Gastrocnemius medialis (tissue), 4 donors: ENCODE results near the gene PCSK5. TPM values are rescaled to one million over a fixed set of nuclear protein-coding genes. Genes with fewer than 3 reads are reported as not detected.
"Not testable (repeated sequence)": the region's sequence is repeated elsewhere in the genome, so short reads cannot be mapped to it uniquely, and the experiment has no call there.

Experiments used
- ATAC-seq, 2 donors: fragments of 150-250 bp; one replicate each; pipeline ENCODE4 v1.9.1; 2016
- DNase-seq, 2 donors: peaks; one replicate each; pipeline ENCODE4 v3.0.0-alpha.2; 2019
- H3K27ac ChIP-seq, 4 donors: fragments of 200-600 bp; sonication (generic); 1 replicate in 1 of 4; 2 replicates in 3 of 4; pipeline ENCODE4 v1.5.1; 2016 to 2018; ENCODE audit warnings: mild to moderate bottlenecking in 2 of 4, moderate library complexity in 1 of 4
- H3K27me3 ChIP-seq, 3 donors: fragments of 200-600 bp; sonication (generic) in 2 of 3; 1 replicate in 1 of 3; 2 replicates in 2 of 3; pipeline versions ENCODE4 v1.5.1 to v1.6.0; 2016 to 2019; ENCODE audit warnings: mild to moderate bottlenecking in 1 of 3, moderate library complexity in 1 of 3
- H3K36me3 ChIP-seq, 2 donors: fragments of 200-600 bp; sonication (generic) in 1 of 2; one replicate each; pipeline ENCODE4 v1.5.1; 2017 to 2018
- H3K4me1 ChIP-seq, 2 donors: fragments of 200-600 bp; sonication (generic) in 1 of 2; one replicate each; pipeline ENCODE4 v1.5.1; 2016 to 2017; ENCODE audit warnings: mild to moderate bottlenecking in 2 of 2
- H3K4me3 ChIP-seq, 4 donors: fragments of 200-600 bp; sonication (generic) in 3 of 4; 1 replicate in 1 of 4; 2 replicates in 3 of 4; pipeline ENCODE4 v1.5.1; 2016 to 2019; ENCODE audit warnings: mild to moderate bottlenecking in 2 of 4
- H3K9me3 ChIP-seq, 3 donors: fragments of 200-600 bp; sonication (generic) in 2 of 3; 1 replicate in 1 of 3; 2 replicates in 2 of 3; pipeline ENCODE4 v1.5.1; 2016 to 2019
- POLR2A ChIP-seq, 2 donors: fragments of 450-650 bp; IDR thresholded peaks; one replicate each; pipeline ENCODE4 v1.6.1; 2017; ENCODE audit warnings: antibody characterized with exemption in 2 of 2, mild to moderate bottlenecking in 2 of 2, moderate library complexity in 2 of 2
- in situ Hi-C, 4 donors: fragments of 200-750 bp; cut with MboI; loops; one replicate each; pipeline versions ENCODE4 v1.15.0 to v1.8.0; 2017; ENCODE audit warnings: low sequenced_read_pairs in 4 of 4
- intact Hi-C: fragments of 100-400 bp; cut with DNase I; formaldehyde crosslinking; loops from one replicate; pipeline ENCODE4 v1.15.1; 2023; ENCODE audit warnings: low total_unique reads
- total RNA-seq, 4 donors: library from RNA; depleted of rRNA; stranded (reverse); fragments of >200 nt; gene quantifications; one replicate each; pipeline versions ENCODE4 v1.1.0 to v1.2.3, GENCODE V29; 2016
- TF ChIP-seq, protein P1 (sequence below), 5 experiments: fragments of 450-650 bp in 3 of 5; fragments of 200-600 bp in 2 of 5; sonication (generic) in 2 of 5; IDR thresholded peaks in 4 of 5; conservative IDR thresholded peaks in 1 of 5; 1 replicate in 4 of 5; 2 replicates in 1 of 5; pipeline ENCODE4 v1.5.1; 2016 to 2019; ENCODE audit warnings: antibody characterized with exemption in 5 of 5, mild to moderate bottlenecking in 3 of 5, moderate library complexity in 3 of 5

Gene PCSK5
- total RNA-seq, 4 donors from 2014 or later, result 1.3 to 8.3 (median 3.2) TPM

DNA sequence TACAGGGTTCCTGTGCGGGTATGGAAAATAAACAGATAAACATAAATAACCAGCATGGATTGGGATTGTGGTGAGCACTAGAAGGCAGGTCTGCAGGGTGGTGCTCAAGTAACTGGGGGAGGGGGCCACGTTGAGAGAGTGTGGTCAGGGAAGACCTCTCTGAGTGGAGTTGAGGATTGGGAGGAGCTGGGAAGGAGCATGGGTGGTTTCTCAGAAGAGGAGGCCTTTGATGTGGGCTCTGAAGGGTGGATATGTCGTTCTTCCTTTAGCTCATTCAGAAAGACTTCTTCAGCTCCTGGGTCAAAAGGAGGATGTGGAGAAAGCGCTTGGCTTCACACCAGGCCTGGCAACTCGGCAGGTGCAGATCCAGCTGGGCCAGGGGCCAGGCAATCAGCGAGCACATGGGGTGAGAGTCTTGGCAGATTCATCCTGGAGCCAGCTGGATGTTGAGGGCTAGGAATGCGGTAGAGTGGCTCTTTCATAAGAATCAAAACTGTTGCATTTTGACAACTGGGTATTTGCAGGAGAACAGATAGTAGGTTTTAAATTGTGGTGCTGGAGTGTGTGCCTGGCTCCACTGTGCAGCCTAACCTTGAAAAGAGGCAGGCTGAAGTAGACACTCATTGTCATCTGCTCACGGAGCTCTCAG, 71.7 kb downstream of the PCSK5 start:
- H3K9me3 ChIP-seq, result no peaks in the 10 kb centered on the region
- H3K4me1 ChIP-seq, result peaks cover 0 to 16% of the 10 kb centered on the region in 2 donors
- H3K27ac ChIP-seq, result no peak overlapping the region
- no peaks in the 10 kb centered on the region for H3K27me3 ChIP-seq
- no peak overlapping the region for H3K4me3 ChIP-seq
- in situ Hi-C loops, result no loop called here
- no peak for TF ChIP-seq POLR2A (IDR thresholded peaks at IDR 0.05)
- TF ChIP-seq, protein P1, sequence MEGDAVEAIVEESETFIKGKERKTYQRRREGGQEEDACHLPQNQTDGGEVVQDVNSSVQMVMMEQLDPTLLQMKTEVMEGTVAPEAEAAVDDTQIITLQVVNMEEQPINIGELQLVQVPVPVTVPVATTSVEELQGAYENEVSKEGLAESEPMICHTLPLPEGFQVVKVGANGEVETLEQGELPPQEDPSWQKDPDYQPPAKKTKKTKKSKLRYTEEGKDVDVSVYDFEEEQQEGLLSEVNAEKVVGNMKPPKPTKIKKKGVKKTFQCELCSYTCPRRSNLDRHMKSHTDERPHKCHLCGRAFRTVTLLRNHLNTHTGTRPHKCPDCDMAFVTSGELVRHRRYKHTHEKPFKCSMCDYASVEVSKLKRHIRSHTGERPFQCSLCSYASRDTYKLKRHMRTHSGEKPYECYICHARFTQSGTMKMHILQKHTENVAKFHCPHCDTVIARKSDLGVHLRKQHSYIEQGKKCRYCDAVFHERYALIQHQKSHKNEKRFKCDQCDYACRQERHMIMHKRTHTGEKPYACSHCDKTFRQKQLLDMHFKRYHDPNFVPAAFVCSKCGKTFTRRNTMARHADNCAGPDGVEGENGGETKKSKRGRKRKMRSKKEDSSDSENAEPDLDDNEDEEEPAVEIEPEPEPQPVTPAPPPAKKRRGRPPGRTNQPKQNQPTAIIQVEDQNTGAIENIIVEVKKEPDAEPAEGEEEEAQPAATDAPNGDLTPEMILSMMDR (IDR thresholded peaks at IDR 0.05 in 4 of 5, conservative IDR thresholded peaks at IDR 0.05 in 1 of 5), result no peak
- ATAC-seq (peak in 1 of 2 donors; percentile 54), DNase-seq (peak; percentile 22 to 26)
- H3K36me3 ChIP-seq, result no peaks in the 10 kb centered on the region
- intact Hi-C loops, result no loop called here

DNA sequence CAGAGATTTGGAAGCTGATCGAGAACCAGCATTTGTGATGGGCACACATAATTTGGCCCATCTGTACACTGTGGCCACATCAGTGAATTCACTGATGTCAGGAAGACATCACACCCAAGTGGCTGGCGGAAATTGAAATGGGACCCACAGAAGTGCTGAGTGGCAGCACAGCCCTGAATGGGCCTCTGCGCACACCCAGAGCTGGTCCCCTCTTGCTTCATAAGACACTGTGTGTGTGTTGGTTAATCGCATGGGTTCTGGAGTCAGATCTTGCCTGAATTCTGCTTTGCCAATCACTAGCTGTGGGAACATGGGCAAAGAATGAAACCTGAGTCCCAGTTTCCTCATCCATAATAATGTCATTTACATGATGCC, 72.2 kb downstream of the PCSK5 start:
- intact Hi-C loops, result no loop called here
- DNase-seq (no peak), ATAC-seq (no peak)
- no peaks in the 10 kb centered on the region for H3K36me3 ChIP-seq
- H3K4me3 ChIP-seq, result no peak overlapping the region
- H3K27ac ChIP-seq, result no peak overlapping the region
- no peaks in the 10 kb centered on the region for H3K27me3 ChIP-seq
- TF ChIP-seq, protein P1 (IDR thresholded peaks at IDR 0.05 in 4 of 5, conservative IDR thresholded peaks at IDR 0.05 in 1 of 5), result no peak
- TF ChIP-seq POLR2A (IDR thresholded peaks at IDR 0.05), result no peak
- in situ Hi-C loops, result no loop called here
- H3K9me3 ChIP-seq, result no peaks in the 10 kb centered on the region
- H3K4me1 ChIP-seq, result peaks cover 0 to 16% of the 10 kb centered on the region in 2 donors

DNA sequence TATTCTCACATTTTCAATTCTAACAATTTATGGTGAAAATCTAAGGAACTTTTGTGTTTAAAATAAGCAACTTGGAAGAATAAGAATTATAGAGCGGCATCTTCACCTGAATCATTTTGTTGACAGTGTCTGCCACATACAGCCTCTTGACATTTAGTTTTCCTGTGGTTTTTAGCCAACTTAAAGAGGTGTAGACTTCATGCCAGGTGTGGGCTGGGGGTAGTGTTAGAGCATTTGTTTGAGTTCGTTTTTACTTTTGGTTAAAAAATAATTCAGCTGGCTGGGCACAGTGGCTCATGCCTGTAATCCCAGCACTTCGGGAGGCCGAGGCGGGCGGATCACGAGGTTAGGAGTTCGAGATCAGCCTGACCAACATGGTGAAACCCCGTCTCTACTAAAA, 72.8 kb downstream of the PCSK5 start:
- H3K9me3 ChIP-seq, H3K27ac ChIP-seq, H3K27me3 ChIP-seq, H3K36me3 ChIP-seq, DNase-seq, in situ Hi-C loops, H3K4me3 ChIP-seq, ATAC-seq, intact Hi-C loops: not testable (repeated sequence)
- H3K4me1 ChIP-seq, result peaks cover 0 to 16% of the 10 kb centered on the region in 2 donors

DNA sequence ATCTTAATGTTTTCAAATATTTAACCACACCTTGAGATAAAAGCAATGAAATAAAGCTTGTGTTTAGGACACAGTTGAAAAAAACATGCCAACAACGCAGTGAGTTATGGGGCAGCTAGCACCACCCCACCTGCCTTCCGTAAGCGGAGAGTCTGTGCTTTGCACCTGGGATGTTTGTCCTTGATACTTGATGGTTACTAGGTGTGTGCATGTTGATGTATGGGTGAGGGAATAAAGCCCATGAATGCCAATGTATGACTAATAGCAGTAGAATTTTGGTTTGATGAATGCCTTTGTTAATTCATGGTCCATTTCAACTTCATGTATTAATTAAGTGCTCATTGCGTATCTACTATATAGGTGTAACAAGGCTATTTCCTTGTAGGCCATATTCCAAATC, 74.0 kb downstream of the PCSK5 start:
- no peak overlapping the region for H3K4me3 ChIP-seq
- ATAC-seq, result no peak

DNA sequence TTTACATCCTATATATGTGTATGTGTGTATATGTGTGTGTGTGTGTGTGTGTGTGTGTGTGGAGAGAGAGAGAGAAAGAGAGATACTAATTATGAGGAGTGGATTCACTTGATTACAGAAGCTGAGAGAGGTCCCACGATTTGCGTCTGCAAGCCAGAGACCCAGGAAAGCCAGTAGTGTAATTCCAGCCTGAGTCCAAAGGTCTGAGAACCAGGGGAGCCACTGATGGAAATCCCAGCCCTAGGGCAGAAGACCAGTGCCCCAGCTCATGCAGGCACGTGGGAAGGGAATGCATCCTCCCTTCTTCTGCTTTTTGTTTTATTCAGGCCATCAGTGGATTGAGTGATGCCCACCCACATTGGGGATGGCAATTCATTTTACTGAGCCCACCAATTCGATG, 74.8 kb downstream of the PCSK5 start:
- intact Hi-C loops (no loop called here), in situ Hi-C loops (no loop called here)
- ATAC-seq, result no peak
- Histone ChIP-seq H3K9me3 (no peaks in the 10 kb centered on the region), H3K36me3 (no peaks in the 10 kb centered on the region), H3K27me3 (no peaks in the 10 kb centered on the region), H3K27ac (no peak overlapping the region), H3K4me1 (peaks cover 0 to 16% of the 10 kb centered on the region in 2 donors), H3K4me3 (no peak overlapping the region)
- DNase-seq, result no peak
- TF ChIP-seq, protein P1 (IDR thresholded peaks at IDR 0.05 in 4 of 5, conservative IDR thresholded peaks at IDR 0.05 in 1 of 5), result no peak
- no peak for TF ChIP-seq POLR2A (IDR thresholded peaks at IDR 0.05)

More for the DNA sequence above, 74.0 kb downstream of the PCSK5 start:
- TF ChIP-seq, protein P1 (IDR thresholded peaks at IDR 0.05 in 4 of 5, conservative IDR thresholded peaks at IDR 0.05 in 1 of 5), result no peak
- TF ChIP-seq POLR2A (IDR thresholded peaks at IDR 0.05), result no peak
- no peaks in the 10 kb centered on the region for H3K36me3 ChIP-seq
- DNase-seq, result no peak
- H3K9me3 ChIP-seq, result no peaks in the 10 kb centered on the region
- in situ Hi-C loops (no loop called here), intact Hi-C loops (no loop called here)
- peaks cover 0 to 16% of the 10 kb centered on the region in 2 donors for H3K4me1 ChIP-seq
- H3K27ac ChIP-seq, result no peak overlapping the region
- no peaks in the 10 kb centered on the region for H3K27me3 ChIP-seq
